GM12878 (cell line): Measurements from ENCODE around the gene KLHL10. TPM values are rescaled to one million over a fixed set of nuclear protein-coding genes. Genes with fewer than 3 reads are reported as not detected.
A peak's percentile ranks its signal among the peaks of the same experiment; 100 is the strongest.

Experiments
- ATAC-seq: fragments of 200-7000 bp; cut with Tn5 transposase; 3 replicates; pipeline ENCODE4 v1.9.1; 2020; ENCODE audit warnings: mild to moderate bottlenecking, moderate library complexity
- BruUV-seq: library from RNA; stranded (reverse); fragments of 400-500 nt; replicated peaks from 2 replicates; lab custom pipeline; 2021; lab: Mats Ljungman, UMichigan
- CTCF ChIA-PET: fragments of 300-600 bp; sonication (Branson Sonifier 250); formaldehyde crosslinking; extraction: SDS; loops from one replicate; lab custom pipeline; 2021; ENCODE audit warnings: inconsistent platforms; lab: Yijun Ruan, JAX
- POLR2A ChIA-PET: fragments of 350-600 bp; formaldehyde crosslinking; extraction: SDS; loops from one replicate; lab custom pipeline; 2021; ENCODE audit warnings: inconsistent platforms; lab: Charles Lee
- RAD21 ChIA-PET: fragments of 300-600 bp; sonication (Branson Sonifier 250); formaldehyde crosslinking; loops from one replicate; lab custom pipeline; 2023; ENCODE audit warnings: antibody characterized with exemption; ENCODE audit not compliant: unreplicated experiment; lab: Charles Lee
- SMC1A ChIA-PET: fragments of 300-600 bp; sonication (Branson Sonifier 250); formaldehyde crosslinking; loops from one replicate; lab custom pipeline; 2023; ENCODE audit not compliant: unreplicated experiment, uncharacterized antibody; lab: Charles Lee
- DNase-seq: peaks from one replicate; pipeline ENCODE4 v3.0.0-alpha.2; 2011; ENCODE audit warnings: low read depth, low spot score
- FAIRE-seq: peaks from 3 replicates; lab custom pipeline; 2011; peaks lifted over from hg19 to GRCh38; lab: Jason Lieb, UNC
- H2AFZ ChIP-seq: 2 replicates; pipeline ENCODE4 v1.6.0; 2011; ENCODE audit warnings: low read depth, low read length, control low read depth; ENCODE audit not compliant: control insufficient read depth
- H3K27ac ChIP-seq: 2 replicates; pipeline ENCODE4 v1.5.1; 2011; ENCODE audit warnings: control low read depth; ENCODE audit not compliant: control insufficient read depth, insufficient read depth
- H3K27me3 ChIP-seq, 2 experiments: replicated peaks in 1 of 2; 2 replicates each; pipeline versions ENCODE4 v1.6.0 to v1.6.1; 2011; ENCODE audit warnings: low read length in 1 of 2; ENCODE audit not compliant: control insufficient read depth in 2 of 2, insufficient read depth in 2 of 2
- H3K36me3 ChIP-seq, 2 experiments: 2 replicates each; pipeline ENCODE4 v1.5.1; 2011; ENCODE audit warnings: low read length in 1 of 2; ENCODE audit not compliant: control insufficient read depth in 2 of 2, insufficient read depth in 2 of 2
- H3K4me1 ChIP-seq: 2 replicates; pipeline ENCODE4 v1.6.1; 2011; ENCODE audit warnings: mild to moderate bottlenecking, low read length, moderate library complexity, mixed read lengths; ENCODE audit not compliant: control insufficient read depth, insufficient read depth
- H3K4me2 ChIP-seq: 2 replicates; pipeline ENCODE4 v1.6.0; 2011; ENCODE audit warnings: control low read depth; ENCODE audit not compliant: control insufficient read depth, insufficient read depth
- H3K4me3 ChIP-seq: fragments of 200-600 bp; sonication (generic); 2 replicates; pipeline ENCODE4 v1.5.1; 2016
- H3K79me2 ChIP-seq: 2 replicates; pipeline ENCODE4 v1.6.0; 2011; ENCODE audit warnings: low read length; ENCODE audit not compliant: control insufficient read depth, insufficient read depth
- H3K9ac ChIP-seq: 2 replicates; pipeline ENCODE4 v1.8.0; 2011; ENCODE audit warnings: low read length, control low read depth, mixed read lengths; ENCODE audit not compliant: control insufficient read depth, insufficient read depth
- H3K9me3 ChIP-seq: replicated peaks from 3 replicates; pipeline ENCODE4 v1.5.1; 2011; ENCODE audit warnings: mild to moderate bottlenecking, low read length; ENCODE audit not compliant: control insufficient read depth, insufficient read depth
- H4K20me1 ChIP-seq: 2 replicates; pipeline ENCODE4 v1.6.0; 2011; ENCODE audit not compliant: control insufficient read depth, insufficient read depth
- ATF7 ChIP-seq: fragments of 450-650 bp; IDR thresholded peaks from 2 replicates; pipeline ENCODE4 v1.6.1; 2016; ENCODE audit warnings: low read depth, mild to moderate bottlenecking
- BHLHE40 ChIP-seq, 2 experiments: fragments of 450-650 bp in 1 of 2; IDR thresholded peaks; 2 replicates each; pipeline ENCODE4 v1.6.1; 2011 to 2017; ENCODE audit warnings: low read depth in 2 of 2, borderline replicate concordance in 1 of 2, improper control_type of control experiment in 1 of 2, low read length in 1 of 2, mild to moderate bottlenecking in 1 of 2
- CTCF ChIP-seq, 3 experiments: IDR thresholded peaks in 2 of 3; conservative IDR thresholded peaks in 1 of 3; 2 replicates each; pipeline ENCODE4 v1.5.1; 2011; ENCODE audit warnings: low read depth in 3 of 3, low read length in 3 of 3, mild to moderate bottlenecking in 3 of 3, control low read depth in 2 of 3, moderate library complexity in 2 of 3, inconsistent platforms in 1 of 3, mixed read lengths in 1 of 3; ENCODE audit not compliant: control insufficient read depth in 2 of 3, insufficient read depth in 1 of 3; ENCODE audit errors: extremely low read depth in 1 of 3
- IKZF2 ChIP-seq, 2 experiments: fragments of 450-650 bp; IDR thresholded peaks; 2 replicates each; pipeline ENCODE4 v1.6.1; 2017; ENCODE audit warnings: mild to moderate bottlenecking in 2 of 2, moderate library complexity in 2 of 2
- NR2C1 ChIP-seq: fragments of 450-650 bp; IDR thresholded peaks from 2 replicates; pipeline ENCODE4 v1.6.1; 2017; ENCODE audit warnings: antibody characterized with exemption, mild to moderate bottlenecking, moderate library complexity
- SMC3 ChIP-seq: IDR thresholded peaks from 2 replicates; pipeline ENCODE4 v1.6.1; 2011; ENCODE audit warnings: low read length, improper control_type of control experiment, borderline replicate concordance
- ZNF274 ChIP-seq: IDR thresholded peaks from one replicate; pipeline ENCODE4 v1.8.0; 2011; ENCODE audit not compliant: insufficient read length, insufficient read depth
- WGBS: methylation state at CpG from one replicate; pipeline ENCODE4 v1.1.6; 2016; ENCODE audit warnings: low lambda C conversion rate; ENCODE audit not compliant: insufficient replicate concordance, insufficient coverage; ENCODE audit errors: missing lambda C conversion rate; 5-methylcytosine and 5-hydroxymethylcytosine counted together
- in situ Hi-C: fragments of 300-500 bp; cut with MboI; formaldehyde crosslinking; loops from 9 replicates; pipeline ENCODE4 v1.14.3; 2018; ENCODE audit warnings: mixed read lengths
- intact Hi-C: fragments of 100-400 bp; cut with micrococcal nuclease; formaldehyde crosslinking; loops from one replicate; pipeline ENCODE4 v1.14.2; 2022; ENCODE audit not compliant: unreplicated experiment
- polyA plus RNA-seq, 11 experiments: library from polyadenylated mRNA; depleted of rRNA in 4 of 11; unstranded in 6 of 11; stranded (reverse) in 5 of 11; fragments of >200 nt; fragmentation: Nextera tagmentation in 4 of 11; fragmentation: Illumina TruSeq in 1 of 11; extraction: Ambion mirVana in 4 of 11; extraction: Trizol in 1 of 11; gene quantifications; 1 replicate in 1 of 11; 2 replicates in 10 of 11; pipeline versions ENCODE4 v1.2.1 to v1.2.3, GENCODE V29; 2011 to 2016; ENCODE audit warnings: inconsistent platforms in 2 of 11, missing spikeins in 2 of 11, low read depth in 1 of 11
- total RNA-seq, 4 experiments: library from RNA; depleted of rRNA in 3 of 4; stranded (reverse); fragments of >200 nt in 3 of 4; fragmentation: Illumina TruSeq in 1 of 4; extraction: Trizol in 1 of 4; gene quantifications; 2 replicates each; pipeline versions ENCODE4 v1.2.1 to v1.2.3, GENCODE V29; 2013 to 2021

Gene KLHL10
- total and polyA plus RNA-seq, 10 of the 15 experiments (the other 5 are each of a cell fraction or from before 2014, with no cell fraction given): 0.13 to 0.62 (median 0.20) TPM; not detected in 4

GRCh38 chr17:41801374-41802271, 36.0 kb upstream of the KLHL10 start (continued):
- TF ChIP-seq ATF7 (no peak), NR2C1 (no peak), CTCF (IDR thresholded peaks at IDR 0.05 in 2 of 3, conservative IDR thresholded peaks at IDR 0.05 in 1 of 3; ENCODE audit: control insufficient read depth in 2 of 3, extremely low read depth in 1 of 3, insufficient read depth in 1 of 3, low read depth in 3 of 3, low read length in 3 of 3) (peak; percentile 92 to 96 (median 95)), IKZF2 (IDR thresholded peaks at IDR 0.05) (0 out of 4 replicates have a peak, but pooled peaks of 1 of the 2 experiments have one; percentile 13)
- TF ChIP-seq, all 136 proteins: peak for 10

- in situ Hi-C loops: loop anchor here (5.0 kb wide), 1 partner anchor 61 kb away; no protein-coding TSS in a partner anchor
- CTCF ChIA-PET: interaction anchor here (0.7 to 3.0 kb wide), 5 partner anchors 12 to 1333 kb away, joined by 3 to 25 read pairs (median 4); partner anchors contain the start of gene JUP
- no peak overlapping the region for H2AFZ ChIP-seq
- FAIRE-seq (no peak), ATAC-seq (peak; percentile 33; the same call in 2 of the 3 replicates)
- SMC1A ChIA-PET: no interaction called here
- H4K20me1 ChIP-seq: no peaks in the 10 kb centered on the region
- no peak overlapping the region for H3K4me2 ChIP-seq
- H3K9me3 ChIP-seq: no peaks in the 10 kb centered on the region
- no TSS peak for BruUV-seq
- POLR2A ChIA-PET: interaction anchor here (0.6 kb wide), 1 partner anchor 901 kb away, joined by 3 read pairs; no protein-coding TSS in a partner anchor
- H3K79me2 ChIP-seq: no peaks in the 10 kb centered on the region
- TF ChIP-seq ZNF274 (no peak), SMC3 (no peak), BHLHE40 (IDR thresholded peaks at IDR 0.05; ENCODE audit: borderline replicate concordance in 1 of 2, low read depth in 2 of 2, low read length in 1 of 2) (peak; percentile 46 to 71; a peak in 3 of 4 replicates)
- TF ChIP-seq, all 136 proteins: peak for 1
- Histone ChIP-seq H3K4me1 (no peaks in the 10 kb centered on the region), H3K9ac (no peak overlapping the region), H3K4me3 (no peak overlapping the region), H3K36me3 (no peaks in the 10 kb centered on the region), H3K27me3 (no peaks in the 10 kb centered on the region), H3K27ac (no peak overlapping the region)
- no peak for DNase-seq
- WGBS: 36% methylated on average over 23 of the region's 24 CpGs
- intact Hi-C loops: no loop called here
- RAD21 ChIA-PET: interaction anchor here (0.7 to 1.2 kb wide), 2 partner anchors 145 to 156 kb away, joined by 3 read pairs; no protein-coding TSS in a partner anchor
These were observed 34.3 kb upstream of the KLHL10 start for GRCh38 chr17:41803049-41804020.
